8988T (cell line): ENCODE results near the gene RNF41.
A peak's percentile ranks its signal among the peaks of the same experiment; 100 is the strongest.
"Not testable (repeated sequence)": the region's sequence is repeated elsewhere in the genome, so short reads cannot be mapped to it uniquely, and the experiment has no call there.

Experiments
- DNase-seq: peaks from one replicate; pipeline ENCODE4 v3.0.0; 2011

RNF41 gene

DNA sequence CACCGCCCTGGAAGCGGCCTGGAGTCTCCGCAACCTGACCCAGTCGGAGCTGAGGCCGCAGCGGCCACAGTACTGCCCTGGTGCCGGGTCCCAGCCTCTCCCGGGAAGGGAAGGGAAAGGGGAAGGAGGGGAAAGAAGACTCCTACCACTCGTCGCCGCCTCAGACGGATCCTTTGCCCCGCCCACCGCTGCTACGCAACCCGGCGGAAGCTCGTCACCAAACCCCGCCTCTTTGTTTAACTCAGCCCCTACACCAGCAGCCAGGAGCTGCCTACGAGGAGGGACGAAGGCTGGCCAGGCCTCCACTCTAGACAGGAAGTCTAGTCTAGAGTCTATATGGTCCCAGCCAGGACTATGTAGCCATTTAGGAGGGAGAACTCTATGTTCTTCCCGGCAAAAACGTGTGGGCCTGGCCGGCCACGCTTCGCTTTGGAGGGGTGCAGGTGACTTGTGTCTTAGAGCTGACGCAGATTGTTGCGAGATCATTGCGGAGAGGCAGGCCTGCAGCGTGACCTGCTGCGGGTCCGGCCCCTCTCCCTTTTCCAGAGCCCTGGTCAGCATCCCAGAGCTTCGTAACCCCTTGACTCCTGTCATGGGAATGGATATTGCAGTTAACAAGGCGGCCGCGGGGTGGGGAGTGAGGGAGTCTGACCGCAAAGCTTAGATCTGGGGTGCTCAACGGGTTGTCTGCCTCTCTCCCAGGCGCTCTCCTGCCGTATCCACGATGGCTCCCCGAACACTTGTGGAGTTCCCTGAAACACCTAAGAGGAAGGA lies at the start of gene RNF41:
Gene RNF41 (minus strand): TSS at position 166 of the 774 bp plus-strand sequence. CDS start 7,875 bp downstream, outside the sequence.
- DNase-seq: peak; percentile 94

DNA sequence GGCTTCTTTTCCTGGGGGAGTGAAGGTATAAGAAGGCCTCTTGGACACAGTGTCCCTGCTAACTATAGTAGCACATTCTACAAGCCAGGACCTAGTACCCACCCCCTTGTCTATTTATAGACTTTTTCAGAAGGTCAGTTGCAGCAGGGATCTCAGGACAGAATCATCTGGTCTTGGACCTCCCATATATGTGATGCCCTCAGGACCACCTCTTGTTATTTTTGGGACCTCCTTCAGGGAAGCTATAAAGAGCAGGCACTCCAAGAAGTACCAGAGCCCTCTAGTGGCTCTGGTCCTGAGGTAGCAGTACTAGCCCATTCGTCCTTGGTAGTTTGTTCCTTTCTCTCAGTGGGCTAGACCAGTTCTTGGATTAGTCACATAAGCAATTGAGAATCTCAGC lies 49.3 kb upstream of the RNF41 start:
- no peak for DNase-seq

GRCh38 chr12:56267443-56268071 lies 45.8 kb upstream of the RNF41 start:
- DNase-seq: no peak

DNA sequence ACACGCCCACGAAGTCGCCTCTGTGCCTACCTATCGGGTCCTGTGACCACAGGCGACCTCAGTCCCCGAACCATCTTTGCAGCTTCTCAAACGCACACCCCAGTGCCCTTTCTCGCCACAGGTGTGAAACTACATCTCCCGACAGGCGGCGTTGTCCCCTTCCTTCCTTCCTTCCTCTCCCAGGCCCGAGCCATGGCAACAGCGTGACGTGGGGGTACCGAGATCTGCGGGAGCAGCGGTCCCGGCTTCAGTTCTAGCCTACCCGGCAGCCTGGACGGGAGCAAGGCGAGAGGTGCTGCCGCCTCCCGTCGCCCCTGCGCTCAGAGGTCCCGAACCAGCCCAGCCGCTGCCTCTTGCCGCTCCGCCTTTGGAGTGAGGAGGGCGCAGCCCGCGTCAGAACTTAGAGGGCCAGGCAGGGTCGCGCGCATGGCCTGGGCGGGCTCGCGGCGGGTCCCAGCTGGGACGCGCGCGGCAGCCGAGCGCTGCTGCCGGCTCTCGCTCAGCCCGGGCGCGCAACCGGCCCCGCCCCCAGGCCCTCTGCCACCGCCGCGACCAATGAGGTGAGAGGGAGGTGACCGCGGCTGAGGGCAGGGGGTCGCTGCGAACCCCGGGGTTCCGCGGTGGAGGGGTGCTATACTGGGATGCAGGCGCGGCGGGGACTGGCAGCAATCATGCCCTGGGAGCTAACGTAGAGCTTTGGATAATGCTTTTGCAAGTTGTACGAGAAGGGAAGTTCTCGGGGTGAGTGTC lies 45.1 kb upstream of the RNF41 start, which contains the start of gene COQ10A:
Gene COQ10A (plus strand): TSS at position 250 of the 750 bp plus-strand sequence. CDS start 177 bp downstream, at position 427.
- peak; percentile 97 for DNase-seq

- not testable (repeated sequence) for DNase-seq
Observed at GRCh38 chr12:56266068-56266692, 44.5 kb upstream of the RNF41 start.

DNA sequence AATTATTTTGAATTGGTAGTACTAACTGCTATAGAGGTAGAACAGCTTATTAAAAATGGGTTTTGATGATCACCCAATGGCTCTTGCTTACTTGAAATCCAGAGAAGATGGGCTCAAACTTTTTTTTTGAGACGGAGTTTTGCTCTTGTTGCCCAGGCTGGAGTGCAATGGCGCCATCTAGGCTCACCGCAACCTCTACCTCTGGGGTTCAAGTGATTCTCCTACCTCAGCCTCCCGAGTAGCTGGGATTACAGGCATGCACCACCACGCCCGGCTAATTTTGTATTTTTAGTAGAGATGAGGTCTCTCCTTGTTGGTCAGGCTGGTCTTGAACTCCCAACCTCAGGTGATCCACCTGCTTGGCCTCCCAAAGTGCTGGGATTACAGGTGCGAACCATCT lies 41.2 kb upstream of the RNF41 start:
- DNase-seq: not testable (repeated sequence)

- DNase-seq: peak; percentile 72
Observed at GRCh38 chr12:56261503-56262232, 39.9 kb upstream of the RNF41 start.

- DNase-seq: no peak
Observed at GRCh38 chr12:56260921-56261320, 39.2 kb upstream of the RNF41 start.

DNA sequence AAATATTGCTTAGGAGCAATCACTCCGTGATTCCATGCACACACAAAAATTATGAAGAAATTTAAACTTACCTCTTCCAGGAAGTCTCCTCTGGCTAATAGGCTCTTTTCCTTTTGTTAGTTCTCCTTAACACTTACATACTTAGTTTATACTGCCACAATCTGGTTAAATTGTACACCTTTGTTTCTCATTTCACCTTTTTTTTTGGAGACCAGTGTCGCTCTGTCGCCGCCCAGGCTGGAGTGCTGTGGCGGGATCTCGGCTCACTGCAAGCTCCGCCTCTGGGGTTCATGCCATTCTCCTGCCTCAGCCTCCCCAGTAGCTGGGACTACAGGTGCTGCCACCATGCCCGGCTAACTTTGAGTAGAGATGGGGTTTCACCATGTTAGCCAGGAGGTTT lies 38.7 kb upstream of the RNF41 start:
- no peak for DNase-seq

- DNase-seq: no peak
Observed at GRCh38 chr12:56258820-56259183, 37.1 kb upstream of the RNF41 start.

- peak; percentile 92 for DNase-seq
Observed at GRCh38 chr12:56258068-56258819, 36.5 kb upstream of the RNF41 start, which contains the start of gene ANKRD52. Gene ANKRD52 (minus strand): TSS chr12:56258384. CDS start chr12:56258269, 115 bp downstream.

DNA sequence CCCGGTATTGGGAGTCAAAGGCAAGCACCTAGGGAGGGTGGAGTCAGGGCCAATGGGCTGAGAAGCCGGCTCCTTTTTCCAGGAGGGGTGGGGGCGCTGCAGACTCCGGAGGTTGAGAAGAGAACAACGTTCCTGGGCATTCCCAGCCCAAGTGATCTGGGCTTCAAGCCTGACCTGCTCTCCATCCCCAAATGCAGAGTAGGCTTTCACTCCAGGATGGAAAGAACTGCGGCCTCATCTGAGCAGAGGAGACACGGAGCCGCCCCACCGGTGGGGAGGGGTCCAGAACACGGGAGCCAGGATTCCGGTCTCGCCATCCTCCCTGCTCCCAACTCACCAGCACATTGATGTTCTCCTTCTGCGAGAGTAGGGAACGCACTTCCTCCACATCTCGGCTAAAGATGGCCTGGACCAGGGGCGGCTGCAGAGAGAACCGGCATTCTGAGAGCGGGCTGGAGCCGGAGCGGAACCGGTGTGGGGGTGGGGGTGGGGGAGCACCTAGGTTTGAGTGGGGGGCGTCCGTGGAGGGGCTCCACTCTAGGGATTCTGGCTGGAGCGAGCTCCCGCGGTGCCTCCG lies 35.9 kb upstream of the RNF41 start:
- DNase-seq: peak; percentile 69

GRCh38 chr12:56257071-56257470 lies 35.3 kb upstream of the RNF41 start:
- DNase-seq: no peak

GRCh38 chr12:56256326-56256960 lies 34.7 kb upstream of the RNF41 start:
- no peak for DNase-seq

DNA sequence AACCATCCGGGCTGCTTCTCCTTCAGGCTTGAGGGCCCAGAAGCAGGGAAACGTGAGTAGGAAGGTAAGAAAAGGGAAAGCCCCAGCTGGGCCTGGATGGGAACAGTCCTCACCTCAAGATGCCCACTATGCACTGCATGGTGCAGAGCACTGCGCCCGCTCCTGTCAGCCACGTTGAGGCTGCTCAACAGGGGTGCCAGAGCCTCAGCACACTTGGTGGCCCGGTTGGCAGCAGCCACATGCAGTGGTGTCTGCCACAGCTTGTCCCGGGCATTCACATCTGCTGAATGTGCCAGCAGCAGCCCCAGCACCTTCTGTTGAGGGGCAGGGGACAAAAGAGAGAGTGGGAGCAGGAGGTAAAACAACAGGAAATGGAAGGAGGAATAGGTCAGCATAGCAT lies 33.9 kb upstream of the RNF41 start:
- DNase-seq: no peak

DNA sequence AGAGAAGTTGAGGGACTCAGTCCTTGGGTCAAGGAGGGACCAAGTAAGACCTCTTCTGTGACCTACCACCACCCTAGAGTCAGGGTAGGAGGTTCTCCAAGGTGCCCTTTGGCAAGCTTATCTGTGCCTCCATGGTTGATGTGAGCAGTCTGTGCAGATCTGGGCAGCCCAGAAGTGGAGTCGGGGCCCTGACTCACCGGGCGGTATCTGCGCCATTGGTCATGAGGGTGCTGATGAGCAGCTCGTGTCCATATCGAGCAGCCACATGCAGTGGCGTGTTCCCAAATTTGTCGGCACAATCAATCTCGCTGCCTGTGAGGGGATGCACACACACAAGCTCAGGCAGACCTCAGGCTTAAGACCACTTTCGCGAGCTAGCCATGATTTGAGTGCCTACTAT lies 31.4 kb upstream of the RNF41 start:
- no peak for DNase-seq

DNA sequence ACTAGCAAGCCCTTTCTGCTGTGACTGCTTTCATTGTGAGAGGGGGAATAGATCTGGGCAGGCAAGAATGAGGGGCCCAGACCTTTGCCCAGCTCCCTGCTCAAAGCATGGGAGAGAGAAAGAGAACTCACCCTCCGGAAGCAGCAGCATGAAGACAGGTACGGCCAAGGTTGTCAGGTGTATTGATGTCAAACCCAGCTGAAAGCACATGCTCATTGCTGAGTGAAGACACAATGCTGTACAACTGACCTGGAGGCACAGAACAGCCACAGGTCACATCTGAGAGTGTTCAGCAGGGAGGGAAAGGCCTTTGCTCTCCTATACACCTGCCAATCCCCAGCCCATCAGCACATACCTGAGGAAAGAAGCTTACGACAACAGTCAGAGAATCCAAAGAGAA lies 30.9 kb upstream of the RNF41 start:
- no peak for DNase-seq

DNA sequence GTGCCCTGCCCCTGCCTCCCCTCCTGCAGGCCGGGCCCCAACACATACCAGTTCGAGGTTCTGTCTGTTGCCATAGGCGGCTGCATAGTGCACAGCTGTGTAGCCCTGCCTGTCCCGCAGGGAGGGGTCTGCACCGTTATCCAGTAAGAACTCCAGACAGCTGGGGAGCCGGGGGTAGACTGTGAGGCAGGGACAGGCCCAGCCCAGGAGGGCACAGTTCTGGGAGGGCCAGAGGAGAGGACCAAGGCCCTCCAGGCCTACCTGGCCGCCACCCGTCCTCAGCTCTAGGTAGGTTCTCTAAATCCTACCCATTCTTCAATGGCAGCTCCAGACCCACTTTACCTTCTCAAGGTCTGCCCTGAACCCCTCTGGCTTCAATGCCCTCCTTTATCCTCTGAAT lies 27.0 kb upstream of the RNF41 start:
- no peak for DNase-seq

DNA sequence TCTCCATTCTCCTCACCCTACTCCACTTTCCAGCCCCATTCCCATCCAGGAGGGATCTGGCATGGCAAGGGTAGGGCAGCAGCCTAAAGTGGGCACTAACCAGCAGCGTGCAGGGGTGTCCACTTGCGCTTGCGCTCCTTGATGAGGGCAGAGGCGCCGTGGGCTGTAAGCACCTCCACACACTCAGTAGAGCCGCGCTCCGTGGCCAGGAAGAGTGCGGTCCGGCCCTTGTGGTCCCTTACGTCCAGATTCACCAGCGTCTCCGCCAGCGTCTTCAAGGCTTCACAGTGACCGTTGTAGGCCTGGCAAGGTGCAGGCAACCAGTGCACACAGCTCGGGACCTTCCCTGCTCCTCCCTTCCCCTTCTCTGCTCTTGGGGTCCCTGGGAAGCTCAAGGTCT lies 26.2 kb upstream of the RNF41 start:
- no peak for DNase-seq

DNA sequence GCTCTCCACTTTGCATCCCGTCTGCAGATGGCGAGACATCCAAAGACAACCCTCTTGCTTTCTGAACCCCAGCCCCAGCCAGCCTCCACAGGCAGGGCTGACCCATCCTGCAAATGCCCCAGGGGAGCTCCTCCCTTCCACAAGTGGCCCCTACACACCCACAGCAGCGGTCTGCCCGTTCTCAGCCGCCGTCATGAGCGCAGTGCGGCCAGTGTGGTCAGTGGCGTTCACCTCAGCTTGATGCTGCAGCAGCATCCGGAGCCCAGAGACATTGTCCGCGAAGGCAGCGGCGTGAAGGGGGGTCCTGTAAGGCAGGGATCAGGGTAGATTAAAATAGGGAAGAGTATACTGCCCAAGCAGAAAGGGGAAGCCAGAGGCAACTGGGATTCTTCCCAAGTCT lies 22.8 kb upstream of the RNF41 start:
- no peak for DNase-seq

DNA sequence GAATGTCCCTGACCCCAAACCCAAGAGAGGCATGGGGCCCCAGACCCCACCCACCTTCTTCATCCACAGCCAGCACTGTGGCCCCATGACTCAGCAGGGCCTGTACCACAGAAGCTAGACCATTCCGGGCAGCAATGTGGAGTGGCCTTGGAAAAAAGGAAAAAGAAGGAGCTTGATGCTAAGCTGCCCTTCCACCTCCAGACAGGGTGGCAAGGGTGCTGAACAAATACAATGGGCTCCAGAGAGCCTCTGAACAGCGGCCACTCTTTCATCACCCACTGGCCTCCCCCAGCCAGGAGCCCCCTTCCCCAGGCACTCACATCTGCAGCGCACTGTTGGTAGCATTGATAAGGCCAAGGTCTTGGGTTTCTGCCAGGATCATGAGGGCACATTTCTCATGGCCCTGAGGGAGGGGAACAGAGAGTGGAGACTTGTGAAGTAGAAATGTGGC lies 22.0 kb upstream of the RNF41 start:
- DNase-seq: no peak
